Esophagus muscularis mucosa (tissue), 2 donors: Measurements from ENCODE around the gene DNM3.

Experiments used
- POLR2A ChIP-seq: fragments of 450-650 bp; IDR thresholded peaks from one replicate; pipeline ENCODE4 v1.6.1; 2017; ENCODE audit warnings: antibody characterized with exemption, moderate library complexity, mild to moderate bottlenecking, low read depth
- POLR2AphosphoS5 ChIP-seq, 2 donors: sonication (generic); formaldehyde crosslinking; IDR thresholded peaks; one replicate each; pipeline ENCODE4 v1.6.1; 2017; ENCODE audit warnings: antibody characterized with exemption in 2 of 2

- TF ChIP-seq POLR2AphosphoS5 (IDR thresholded peaks at IDR 0.05) = no peak
- no peak for TF ChIP-seq POLR2A
These were observed 484.2 kb downstream of the DNM3 start for GRCh38 chr1:172325531-172325930.
